ENCODE measurements around the gene PTPRZ1. TPM values are rescaled to one million over a fixed set of nuclear protein-coding genes. Genes with fewer than 3 reads are reported as not detected.
A peak's percentile ranks its signal among the peaks of the same experiment; 100 is the strongest.

PTPRZ1 gene
- total RNA-seq, 1 donor from 2014 or later, result 11.4 TPM

DNA sequence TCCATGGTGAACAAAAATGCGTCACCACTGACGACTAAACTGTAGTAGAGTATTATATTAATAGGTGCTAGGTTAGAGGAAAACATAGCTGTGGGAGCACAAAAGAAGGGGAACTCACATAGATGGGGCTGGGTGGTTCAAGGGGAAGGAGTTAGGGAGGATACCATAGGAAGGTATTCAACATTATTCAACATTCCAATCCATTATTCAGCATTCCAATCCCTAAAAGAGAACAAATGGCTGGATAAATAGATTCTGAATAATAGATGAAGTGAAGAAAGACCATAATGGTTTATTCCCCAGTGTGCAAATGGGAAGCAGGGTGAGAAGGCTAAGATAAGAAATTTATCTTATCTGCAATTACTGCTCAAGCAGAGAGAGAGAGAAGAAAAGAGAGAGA lies 209.7 kb downstream of the PTPRZ1 start:
- TF ChIP-seq, protein P1, sequence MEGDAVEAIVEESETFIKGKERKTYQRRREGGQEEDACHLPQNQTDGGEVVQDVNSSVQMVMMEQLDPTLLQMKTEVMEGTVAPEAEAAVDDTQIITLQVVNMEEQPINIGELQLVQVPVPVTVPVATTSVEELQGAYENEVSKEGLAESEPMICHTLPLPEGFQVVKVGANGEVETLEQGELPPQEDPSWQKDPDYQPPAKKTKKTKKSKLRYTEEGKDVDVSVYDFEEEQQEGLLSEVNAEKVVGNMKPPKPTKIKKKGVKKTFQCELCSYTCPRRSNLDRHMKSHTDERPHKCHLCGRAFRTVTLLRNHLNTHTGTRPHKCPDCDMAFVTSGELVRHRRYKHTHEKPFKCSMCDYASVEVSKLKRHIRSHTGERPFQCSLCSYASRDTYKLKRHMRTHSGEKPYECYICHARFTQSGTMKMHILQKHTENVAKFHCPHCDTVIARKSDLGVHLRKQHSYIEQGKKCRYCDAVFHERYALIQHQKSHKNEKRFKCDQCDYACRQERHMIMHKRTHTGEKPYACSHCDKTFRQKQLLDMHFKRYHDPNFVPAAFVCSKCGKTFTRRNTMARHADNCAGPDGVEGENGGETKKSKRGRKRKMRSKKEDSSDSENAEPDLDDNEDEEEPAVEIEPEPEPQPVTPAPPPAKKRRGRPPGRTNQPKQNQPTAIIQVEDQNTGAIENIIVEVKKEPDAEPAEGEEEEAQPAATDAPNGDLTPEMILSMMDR (IDR thresholded peaks at IDR 0.05; ENCODE audit: partially characterized antibody, unreplicated experiment), result no peak
- H3K36me3 Mint-ChIP-seq (ENCODE audit: unreplicated experiment), result peaks cover 5% of the 10 kb centered on the region
- peak overlapping the region; percentile 20 for H3K4me3 Mint-ChIP-seq (ENCODE audit: unreplicated experiment)
- peaks cover 11% of the 10 kb centered on the region for H3K4me1 Mint-ChIP-seq (ENCODE audit: low read depth, unreplicated experiment)
- no peaks in the 10 kb centered on the region for H3K27me3 Mint-ChIP-seq (ENCODE audit: unreplicated experiment)
- peak overlapping the region; percentile 13 for H3K27ac Mint-ChIP-seq (ENCODE audit: unreplicated experiment)
- H3K9me3 Mint-ChIP-seq (ENCODE audit: unreplicated experiment), result peaks cover 1% of the 10 kb centered on the region
- DNase-seq, result no peak

DNA sequence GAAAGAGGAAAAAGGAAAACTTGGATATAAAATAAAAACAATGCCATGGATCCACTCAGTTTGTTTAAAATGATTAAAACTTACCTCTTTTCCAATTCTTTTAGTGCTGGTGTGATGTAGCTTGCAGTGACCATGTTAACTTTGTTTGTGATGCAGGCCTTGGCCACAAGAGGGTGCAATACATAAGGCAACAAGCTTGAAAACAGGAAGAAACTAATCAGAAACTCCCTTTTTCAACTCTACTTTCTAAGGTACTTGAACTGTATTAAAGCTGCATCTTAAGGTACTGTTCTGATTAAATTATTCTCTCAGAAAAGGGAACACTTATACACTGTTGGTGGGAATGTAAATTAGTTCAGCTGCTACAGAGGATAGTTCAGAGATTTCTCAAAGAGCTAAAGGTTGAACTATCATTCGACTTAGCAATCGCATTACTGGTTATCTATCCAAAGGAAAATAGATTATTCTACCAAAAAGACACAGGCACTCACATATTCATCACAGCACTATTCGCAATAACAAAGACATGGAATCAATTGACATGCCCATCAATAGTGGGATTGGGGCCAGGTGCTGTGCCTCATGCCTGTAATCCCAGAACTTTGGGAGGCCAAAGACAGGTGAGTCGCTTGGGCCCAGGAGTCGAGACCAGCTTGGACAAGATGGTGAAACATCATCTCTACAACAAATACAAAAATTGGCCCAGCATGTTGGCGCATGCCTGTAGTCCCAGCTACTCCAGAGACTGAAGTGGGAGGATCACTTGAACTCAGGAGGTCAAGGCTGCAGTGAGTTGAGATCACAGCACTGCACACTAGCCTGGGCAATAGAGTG lies 220.2 kb downstream of the PTPRZ1 start:
- no peak overlapping the region for H3K4me3 Mint-ChIP-seq (ENCODE audit: unreplicated experiment)
- TF ChIP-seq, protein P1 (IDR thresholded peaks at IDR 0.05; ENCODE audit: partially characterized antibody, unreplicated experiment), result peak; percentile 88
- no peaks in the 10 kb centered on the region for H3K36me3 Mint-ChIP-seq (ENCODE audit: unreplicated experiment)

DNA sequence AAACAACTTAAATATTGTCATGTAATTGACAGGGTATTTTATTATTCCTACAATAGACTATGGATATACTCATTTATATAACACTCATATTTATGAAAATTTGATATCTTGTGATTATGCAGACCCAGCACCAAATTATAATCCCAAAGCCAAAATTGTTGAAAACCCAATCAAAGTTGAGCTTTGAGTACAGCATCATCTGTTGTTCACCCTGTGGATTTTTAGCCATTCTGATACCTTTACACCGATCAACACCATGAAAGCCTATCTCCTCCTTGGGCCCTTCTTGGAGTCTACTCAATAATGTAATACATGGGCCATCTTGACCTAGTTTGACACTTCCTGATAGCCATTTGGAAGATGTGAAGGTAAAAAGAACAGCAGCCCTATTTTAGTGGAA lies 221.6 kb downstream of the PTPRZ1 start:
- TF ChIP-seq, protein P1 (IDR thresholded peaks at IDR 0.05; ENCODE audit: partially characterized antibody, unreplicated experiment), result no peak
- no peaks in the 10 kb centered on the region for H3K36me3 Mint-ChIP-seq (ENCODE audit: unreplicated experiment)
- no peaks in the 10 kb centered on the region for H3K27me3 Mint-ChIP-seq (ENCODE audit: unreplicated experiment)
- no peak overlapping the region for H3K4me3 Mint-ChIP-seq (ENCODE audit: unreplicated experiment)
- H3K9me3 Mint-ChIP-seq (ENCODE audit: unreplicated experiment), result no peaks in the 10 kb centered on the region
- no peak for DNase-seq
- no peak overlapping the region for H3K27ac Mint-ChIP-seq (ENCODE audit: unreplicated experiment)
- no peaks in the 10 kb centered on the region for H3K4me1 Mint-ChIP-seq (ENCODE audit: low read depth, unreplicated experiment)

More for the DNA sequence above, 220.2 kb downstream of the PTPRZ1 start:
- H3K27ac Mint-ChIP-seq (ENCODE audit: unreplicated experiment), result no peak overlapping the region
- H3K9me3 Mint-ChIP-seq (ENCODE audit: unreplicated experiment), result no peaks in the 10 kb centered on the region
- peak; percentile 81 for DNase-seq
- H3K27me3 Mint-ChIP-seq (ENCODE audit: unreplicated experiment), result no peaks in the 10 kb centered on the region
- no peaks in the 10 kb centered on the region for H3K4me1 Mint-ChIP-seq (ENCODE audit: low read depth, unreplicated experiment)

DNA sequence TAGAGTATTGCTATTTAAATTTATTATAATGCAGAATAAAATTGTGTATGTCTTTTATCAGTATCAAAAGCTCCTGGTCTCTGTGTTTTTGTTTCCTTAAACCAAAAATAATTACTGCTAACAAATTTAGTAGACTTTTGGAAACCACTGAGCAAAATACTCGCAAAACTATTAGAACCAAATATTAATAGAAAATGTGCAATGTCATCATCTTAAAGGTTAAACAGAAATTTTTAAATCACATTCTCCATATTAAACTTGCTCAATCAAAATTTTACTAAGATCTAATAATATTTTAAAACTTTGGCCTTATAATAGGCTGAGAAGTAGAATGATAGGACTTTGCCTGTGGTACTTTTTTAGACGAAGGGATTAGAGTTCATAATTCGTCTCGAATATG lies 222.7 kb downstream of the PTPRZ1 start:
- H3K27ac Mint-ChIP-seq (ENCODE audit: unreplicated experiment), result no peak overlapping the region
- no peak for DNase-seq
- TF ChIP-seq, protein P1 (IDR thresholded peaks at IDR 0.05; ENCODE audit: partially characterized antibody, unreplicated experiment), result no peak
- no peaks in the 10 kb centered on the region for H3K36me3 Mint-ChIP-seq (ENCODE audit: unreplicated experiment)
- no peaks in the 10 kb centered on the region for H3K27me3 Mint-ChIP-seq (ENCODE audit: unreplicated experiment)
- no peak overlapping the region for H3K4me3 Mint-ChIP-seq (ENCODE audit: unreplicated experiment)
- H3K4me1 Mint-ChIP-seq (ENCODE audit: low read depth, unreplicated experiment), result no peaks in the 10 kb centered on the region
- H3K9me3 Mint-ChIP-seq (ENCODE audit: unreplicated experiment), result no peaks in the 10 kb centered on the region

DNA sequence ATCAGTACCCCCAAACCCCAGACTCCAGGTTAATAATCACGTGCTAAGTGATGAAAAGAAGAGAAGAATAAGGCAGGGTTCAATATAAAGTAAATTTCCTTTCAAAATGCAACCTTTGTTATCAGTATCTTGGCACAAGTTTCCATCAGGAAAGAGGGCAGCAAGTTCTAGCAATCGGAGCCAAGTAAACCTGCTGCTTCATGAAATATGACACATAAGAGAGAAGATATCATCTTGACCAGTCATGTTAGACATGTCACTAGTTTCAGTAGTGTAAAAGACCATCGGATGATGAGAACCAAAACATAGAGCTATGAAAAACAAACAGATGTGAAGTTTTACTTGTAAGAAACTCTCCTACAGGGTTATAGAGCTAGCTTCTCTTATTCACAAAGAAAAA lies 227.1 kb downstream of the PTPRZ1 start:
- TF ChIP-seq, protein P1 (IDR thresholded peaks at IDR 0.05; ENCODE audit: partially characterized antibody, unreplicated experiment), result no peak
- H3K4me3 Mint-ChIP-seq (ENCODE audit: unreplicated experiment), result no peak overlapping the region
- no peak overlapping the region for H3K27ac Mint-ChIP-seq (ENCODE audit: unreplicated experiment)
- no peaks in the 10 kb centered on the region for H3K27me3 Mint-ChIP-seq (ENCODE audit: unreplicated experiment)
- DNase-seq, result no peak
- H3K9me3 Mint-ChIP-seq (ENCODE audit: unreplicated experiment), result no peaks in the 10 kb centered on the region
- no peaks in the 10 kb centered on the region for H3K4me1 Mint-ChIP-seq (ENCODE audit: low read depth, unreplicated experiment)
- H3K36me3 Mint-ChIP-seq (ENCODE audit: unreplicated experiment), result peaks cover 6% of the 10 kb centered on the region

Measured in glutamatergic neuron (in vitro differentiated cells).